ENCODE measurements around the gene KDM5A. TPM values are rescaled to one million over a fixed set of nuclear protein-coding genes. Genes with fewer than 3 reads are reported as not detected.

The KDM5A gene
- total and polyA plus RNA-seq, 2 donors (not counting 3 experiments of a cell fraction or from before 2014, with no cell fraction given) = 12.6 to 61.0 TPM

DNA sequence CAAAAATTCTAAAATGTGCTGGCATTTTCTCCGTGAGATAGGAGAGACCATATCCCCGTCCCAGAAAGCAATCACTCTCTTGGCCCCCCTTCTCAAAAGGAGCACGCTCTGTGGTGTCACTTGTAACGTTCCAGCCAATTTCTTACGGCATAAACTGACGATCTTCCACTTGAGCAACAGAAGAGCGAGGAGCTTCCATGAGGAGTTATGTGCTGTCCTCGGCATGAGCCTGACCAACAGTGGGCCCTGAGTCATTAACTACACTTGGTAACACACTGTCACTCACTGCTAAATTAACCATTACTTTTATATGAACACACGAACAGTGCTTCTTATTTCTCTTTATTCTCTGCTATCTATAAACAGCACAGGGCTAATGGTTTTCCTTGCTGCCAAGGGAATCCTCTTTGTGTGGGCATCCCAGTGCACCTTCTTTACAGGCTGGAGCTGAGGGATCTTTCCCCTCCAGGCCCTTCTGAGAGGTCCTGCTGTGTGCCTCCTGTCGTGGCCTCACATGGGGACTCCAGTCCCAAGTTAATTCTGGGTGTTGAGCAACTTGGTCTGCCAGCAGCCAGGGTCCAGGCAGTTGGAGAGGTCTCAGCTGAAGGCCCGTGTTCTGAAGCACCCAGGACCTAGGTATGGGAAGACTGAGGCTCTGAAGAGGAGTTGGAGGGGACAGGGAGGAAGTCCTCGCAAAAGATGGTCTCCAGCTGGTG is 135.8 kb downstream of the KDM5A start:
- Histone ChIP-seq H3K27ac (ENCODE audit: insufficient read depth, low read depth, low read length) (no peak overlapping the region), H3K79me2 (ENCODE audit: control insufficient read depth, insufficient read depth, low read length) (no peaks in the 10 kb centered on the region), H3K4me2 (ENCODE audit: insufficient read depth, low read length) (no peak overlapping the region), H3K9me1 (replicated peaks; ENCODE audit: control insufficient read depth, extremely low read depth, insufficient read depth, low read length) (no peaks in the 10 kb centered on the region), H2AFZ (ENCODE audit: low read depth, low read length) (no peak overlapping the region), H3K36me3 (ENCODE audit: control insufficient read depth in 2 of 2, extremely low read depth in 1 of 2, insufficient read depth in 2 of 2, low read length in 2 of 2) (no peaks in the 10 kb centered on the region), H3K27me3 (ENCODE audit: control insufficient read depth in 2 of 2, insufficient read depth in 2 of 2, low read length in 2 of 2) (peaks cover under 1 to 6% of the 10 kb centered on the region in 2 experiments), H3K4me1 (ENCODE audit: control insufficient read depth, extremely low read depth, insufficient read depth, low read length) (no peaks in the 10 kb centered on the region), H3K4me3 (replicated peaks in 1 of 3; ENCODE audit: insufficient read depth in 1 of 3, low read depth in 1 of 3, low read length in 3 of 3) (no peak overlapping the region), H4K20me1 (replicated peaks; ENCODE audit: control insufficient read depth, extremely low read depth, insufficient read depth, low read length) (no peaks in the 10 kb centered on the region), H3K9ac (replicated peaks; ENCODE audit: extremely low read depth, insufficient read depth, low read length) (no peak overlapping the region), H3K9me3 (replicated peaks; ENCODE audit: control insufficient read depth, insufficient read depth, low read length) (no peaks in the 10 kb centered on the region)
- TF ChIP-seq, protein P1, sequence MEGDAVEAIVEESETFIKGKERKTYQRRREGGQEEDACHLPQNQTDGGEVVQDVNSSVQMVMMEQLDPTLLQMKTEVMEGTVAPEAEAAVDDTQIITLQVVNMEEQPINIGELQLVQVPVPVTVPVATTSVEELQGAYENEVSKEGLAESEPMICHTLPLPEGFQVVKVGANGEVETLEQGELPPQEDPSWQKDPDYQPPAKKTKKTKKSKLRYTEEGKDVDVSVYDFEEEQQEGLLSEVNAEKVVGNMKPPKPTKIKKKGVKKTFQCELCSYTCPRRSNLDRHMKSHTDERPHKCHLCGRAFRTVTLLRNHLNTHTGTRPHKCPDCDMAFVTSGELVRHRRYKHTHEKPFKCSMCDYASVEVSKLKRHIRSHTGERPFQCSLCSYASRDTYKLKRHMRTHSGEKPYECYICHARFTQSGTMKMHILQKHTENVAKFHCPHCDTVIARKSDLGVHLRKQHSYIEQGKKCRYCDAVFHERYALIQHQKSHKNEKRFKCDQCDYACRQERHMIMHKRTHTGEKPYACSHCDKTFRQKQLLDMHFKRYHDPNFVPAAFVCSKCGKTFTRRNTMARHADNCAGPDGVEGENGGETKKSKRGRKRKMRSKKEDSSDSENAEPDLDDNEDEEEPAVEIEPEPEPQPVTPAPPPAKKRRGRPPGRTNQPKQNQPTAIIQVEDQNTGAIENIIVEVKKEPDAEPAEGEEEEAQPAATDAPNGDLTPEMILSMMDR (IDR thresholded peaks at IDR 0.05; ENCODE audit: extremely low read depth in 1 of 2, insufficient read depth in 1 of 2, low read depth in 1 of 2, low read length in 2 of 2) = no peak
- TF ChIP-seq FOS (IDR thresholded peaks at IDR 0.05; ENCODE audit: borderline replicate concordance, insufficient read depth, low read length) = no peak
- no peak for TF ChIP-seq POLR2AphosphoS5 (IDR thresholded peaks at IDR 0.05; ENCODE audit: insufficient read depth, low read depth, low read length)
- no peak for TF ChIP-seq POLR2A (IDR thresholded peaks at IDR 0.05; ENCODE audit: low read depth, low read length)
- no peak for TF ChIP-seq MYC (IDR thresholded peaks at IDR 0.05; ENCODE audit: low read depth, low read length)
- no peak for TF ChIP-seq GATA2 (IDR thresholded peaks at IDR 0.05; ENCODE audit: insufficient read depth, insufficient read length, low read depth, low read length)
- TF ChIP-seq JUN (IDR thresholded peaks at IDR 0.05; ENCODE audit: borderline replicate concordance, insufficient read depth, insufficient read length, low read depth) = no peak
- TF ChIP-seq EZH2 (IDR thresholded peaks at IDR 0.05; ENCODE audit: borderline replicate concordance, low read depth, low read length, severe bottlenecking) = no peak
- TF ChIP-seq, protein P2, sequence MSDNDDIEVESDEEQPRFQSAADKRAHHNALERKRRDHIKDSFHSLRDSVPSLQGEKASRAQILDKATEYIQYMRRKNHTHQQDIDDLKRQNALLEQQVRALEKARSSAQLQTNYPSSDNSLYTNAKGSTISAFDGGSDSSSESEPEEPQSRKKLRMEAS (IDR thresholded peaks at IDR 0.05; ENCODE audit: insufficient read depth, insufficient read length) = no peak
- DNase-seq (ENCODE audit: low read depth, low spot score) (no peak), FAIRE-seq (no peak)
- intact Hi-C loops (cut with micrococcal nuclease) (no loop called here), dilution Hi-C loops (cut with MboI; ENCODE audit: extremely low pct_ligation_motif_present, low sequenced_read_pairs) (no loop called here)
- POLR2A ChIA-PET = no interaction called here
- no TSS peak for BruUV-seq (replicated peaks)
- CTCF ChIA-PET = no interaction called here

All from endothelial cell of umbilical vein (primary cell).